ENCODE measurements around the gene CLN6.

CLN6 gene

DNA sequence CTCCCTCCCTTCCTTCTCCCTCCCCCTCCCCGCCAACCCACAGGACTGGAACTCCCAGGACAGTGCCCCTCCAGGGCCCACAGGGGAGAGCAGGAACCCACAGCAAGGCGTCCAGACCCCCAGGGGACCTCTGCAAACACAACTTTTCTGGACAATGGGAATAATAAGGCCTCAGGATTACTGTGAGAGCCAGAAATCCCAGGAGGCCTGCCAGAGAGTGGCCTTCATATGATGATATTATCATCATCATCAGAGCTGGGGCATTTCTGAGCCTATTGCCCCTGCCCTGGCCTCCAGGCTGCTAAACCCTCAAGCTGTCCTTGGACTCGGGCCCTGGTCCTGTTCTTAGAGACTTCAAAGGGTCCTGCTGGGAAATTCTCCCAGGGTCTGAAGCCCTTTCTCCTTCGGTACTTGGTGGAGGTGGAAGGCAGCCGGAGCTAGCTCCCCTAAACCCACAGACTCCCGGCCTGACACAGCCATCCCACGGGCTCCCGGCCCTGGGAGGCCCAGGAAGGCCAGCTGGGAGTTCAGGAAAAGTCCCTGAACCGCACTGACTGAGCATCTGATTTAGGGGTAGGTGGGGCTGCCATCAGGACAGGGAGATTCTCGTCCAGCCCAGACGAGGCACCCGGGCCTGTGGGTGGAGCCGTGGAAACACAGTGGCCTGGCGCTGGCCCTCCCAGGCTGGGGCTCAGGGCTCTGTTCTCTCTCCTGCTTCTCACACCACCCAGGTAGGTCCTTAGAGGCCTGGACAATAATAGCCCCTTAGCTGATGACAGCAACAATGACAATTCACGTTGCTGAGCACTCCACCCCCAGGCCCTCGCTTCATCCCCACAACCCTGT, 29.3 kb downstream of the CLN6 start:
- peak; percentile 15 for TF ChIP-seq CTCF (conservative IDR thresholded peaks at IDR 0.05; ENCODE audit: low read depth, low read length)
- DNase-seq (ENCODE audit: low read depth) = peak; percentile 14
- no peak overlapping the region for H3K4me3 ChIP-seq (ENCODE audit: low read depth, low read length)

DNA sequence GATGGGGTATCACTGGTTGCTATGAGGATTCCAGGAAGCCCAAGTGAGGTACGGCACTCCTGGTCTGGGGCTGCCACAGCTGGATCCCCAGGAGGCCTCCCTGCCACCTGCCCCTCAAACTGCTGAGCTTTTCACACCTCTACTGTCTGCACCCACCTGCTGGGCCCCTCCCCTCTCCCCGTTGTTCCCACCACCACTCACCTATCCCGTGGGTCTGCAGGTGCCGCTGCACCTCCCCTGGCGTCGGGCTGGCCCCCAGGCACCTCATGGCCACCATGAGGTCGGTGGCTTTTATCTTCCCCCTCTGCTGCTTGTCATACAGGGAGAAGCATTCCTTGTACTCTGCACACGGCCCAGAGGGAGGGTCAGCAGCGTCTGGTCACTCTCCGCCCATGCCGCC, 30.2 kb downstream of the CLN6 start:
- H3K4me3 ChIP-seq (ENCODE audit: low read depth, low read length) = no peak overlapping the region
- TF ChIP-seq CTCF (conservative IDR thresholded peaks at IDR 0.05; ENCODE audit: low read depth, low read length) = no peak
- DNase-seq (ENCODE audit: low read depth) = no peak

- TF ChIP-seq CTCF (conservative IDR thresholded peaks at IDR 0.05; ENCODE audit: low read depth, low read length) = no peak
- no peak for DNase-seq (ENCODE audit: low read depth)
- no peak overlapping the region for H3K4me3 ChIP-seq (ENCODE audit: low read depth, low read length)
These were observed 31.7 kb downstream of the CLN6 start for GRCh38 chr15:68197661-68198437.

DNA sequence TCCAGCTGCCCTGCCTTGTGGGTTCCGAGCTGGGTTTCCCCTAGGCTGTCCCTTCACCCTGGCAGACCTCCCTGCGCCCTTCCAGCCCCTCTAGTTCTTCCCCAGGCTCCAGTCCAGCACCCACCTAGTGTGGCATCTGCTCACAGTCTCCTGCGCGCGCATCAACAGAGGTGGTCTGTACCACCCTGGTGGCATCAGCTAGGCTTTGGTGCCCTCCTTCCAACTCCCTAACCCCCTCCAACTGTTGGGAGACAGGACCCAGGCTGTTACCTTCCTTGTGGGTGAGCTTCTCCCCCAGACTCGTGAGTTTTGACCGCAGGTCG, 32.4 kb downstream of the CLN6 start:
- H3K4me3 ChIP-seq (ENCODE audit: low read depth, low read length) = no peak overlapping the region
- no peak for DNase-seq (ENCODE audit: low read depth)
- TF ChIP-seq CTCF (conservative IDR thresholded peaks at IDR 0.05; ENCODE audit: low read depth, low read length) = no peak

GRCh38 chr15:68196445-68197169, 32.9 kb downstream of the CLN6 start:
- DNase-seq (ENCODE audit: low read depth) = no peak
- no peak overlapping the region for H3K4me3 ChIP-seq (ENCODE audit: low read depth, low read length)
- TF ChIP-seq CTCF (conservative IDR thresholded peaks at IDR 0.05; ENCODE audit: low read depth, low read length) = no peak

DNA sequence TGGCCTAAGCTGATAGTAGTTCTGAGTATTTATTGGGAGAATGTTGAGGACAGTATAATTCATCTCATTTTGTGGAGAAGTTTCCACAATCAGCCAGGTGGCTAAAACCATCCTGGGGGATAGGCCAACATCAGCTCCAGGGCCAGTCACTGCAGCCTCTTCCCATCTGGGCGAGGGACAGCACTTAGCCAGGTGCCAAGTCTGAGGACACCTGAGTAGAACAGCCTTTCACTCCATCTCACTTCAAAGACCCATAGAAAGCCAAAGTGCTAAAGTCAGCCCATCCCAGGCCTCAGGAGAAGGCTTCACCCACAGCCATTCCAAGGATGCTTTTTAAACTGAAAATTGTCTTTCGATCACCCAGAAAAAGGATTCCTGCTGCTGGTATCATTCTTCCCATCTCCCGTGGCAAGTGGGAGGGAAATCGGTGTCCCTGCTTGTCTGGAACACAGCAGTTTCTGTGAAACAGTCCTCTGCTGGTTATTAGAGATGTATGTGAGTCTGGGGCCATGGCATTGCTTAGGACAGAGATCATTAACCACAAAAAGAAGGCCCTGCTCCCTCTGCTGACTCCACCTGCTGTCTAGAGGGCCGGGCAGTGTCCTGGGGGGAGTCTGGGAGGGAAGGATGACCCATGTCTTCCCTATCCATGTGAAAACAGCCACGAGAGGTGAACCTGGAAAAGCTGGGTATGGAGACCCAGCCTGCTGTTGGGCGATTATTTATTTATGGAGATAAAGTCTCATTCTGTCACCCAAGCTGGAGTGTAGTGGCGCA, 34.0 kb downstream of the CLN6 start:
- no peak for TF ChIP-seq CTCF (conservative IDR thresholded peaks at IDR 0.05; ENCODE audit: low read depth, low read length)
- no peak overlapping the region for H3K4me3 ChIP-seq (ENCODE audit: low read depth, low read length)
- no peak for DNase-seq (ENCODE audit: low read depth)

Measured in choroid plexus epithelial cell (primary cell).